Sciatic nerve (tissue), 2 donors: Measurements from ENCODE around the gene KMT2A. TPM values are rescaled to one million over a fixed set of nuclear protein-coding genes. Genes with fewer than 3 reads are reported as not detected.

Experiments used
- ATAC-seq: fragments of 200-7000 bp; cut with Tn5 transposase; one replicate; pipeline ENCODE4 v1.9.1; 2020; ENCODE audit warnings: mild to moderate bottlenecking, moderate library complexity
- DNase-seq: peaks from one replicate; pipeline ENCODE4 v3.0.0-alpha.2; 2020; ENCODE audit warnings: low spot score
- intact Hi-C: fragments of 100-400 bp; cut with DNase I; formaldehyde crosslinking; loops from one replicate; pipeline ENCODE4 v1.14.2; 2022
- total RNA-seq: library from RNA; stranded (reverse); fragmentation: NEBNext Ultra II Directional; extraction: Animal tissue kit (Norgen Biotek cat#: 25700); gene quantifications from one replicate; pipeline ENCODE4 v1.2.1, GENCODE V29; 2021
- donor health status: DM: no; HTN: no; CAD: no.
- donor health status: DM: no; HTN: no; CAD: no.

The KMT2A gene
- total RNA-seq, 1 donor from 2014 or later = 132 TPM

DNA sequence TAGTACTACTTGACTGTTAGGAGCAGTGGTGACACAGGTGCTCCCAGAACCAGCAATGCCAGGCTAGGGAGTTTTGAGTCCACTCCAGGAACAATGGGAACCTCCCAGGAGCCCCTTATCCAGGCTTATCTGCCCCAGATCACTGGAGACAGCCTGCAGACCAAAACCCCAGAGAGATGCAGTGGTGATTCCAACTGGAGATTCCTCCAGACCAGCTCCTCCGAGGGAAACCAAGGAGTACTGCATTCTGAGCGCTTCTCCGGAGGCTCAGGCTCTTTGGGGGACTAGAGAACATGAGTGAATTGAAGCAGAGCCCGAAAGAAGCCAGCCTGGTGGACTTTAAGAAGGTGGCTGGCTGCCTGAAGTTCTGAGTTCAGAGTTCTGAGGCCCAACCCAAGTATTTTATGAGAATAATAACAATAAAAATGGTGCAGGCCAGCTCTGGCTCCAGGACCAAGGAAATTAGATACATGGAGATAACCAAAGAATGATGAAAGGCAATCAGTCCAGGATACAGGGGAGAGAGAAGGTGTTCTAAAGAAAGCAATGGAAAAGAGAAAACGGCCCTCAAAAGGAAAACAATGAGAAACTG is 93.4 kb downstream of the KMT2A start:
- ATAC-seq (no peak), DNase-seq (no peak)
- intact Hi-C loops = no loop called here

DNA sequence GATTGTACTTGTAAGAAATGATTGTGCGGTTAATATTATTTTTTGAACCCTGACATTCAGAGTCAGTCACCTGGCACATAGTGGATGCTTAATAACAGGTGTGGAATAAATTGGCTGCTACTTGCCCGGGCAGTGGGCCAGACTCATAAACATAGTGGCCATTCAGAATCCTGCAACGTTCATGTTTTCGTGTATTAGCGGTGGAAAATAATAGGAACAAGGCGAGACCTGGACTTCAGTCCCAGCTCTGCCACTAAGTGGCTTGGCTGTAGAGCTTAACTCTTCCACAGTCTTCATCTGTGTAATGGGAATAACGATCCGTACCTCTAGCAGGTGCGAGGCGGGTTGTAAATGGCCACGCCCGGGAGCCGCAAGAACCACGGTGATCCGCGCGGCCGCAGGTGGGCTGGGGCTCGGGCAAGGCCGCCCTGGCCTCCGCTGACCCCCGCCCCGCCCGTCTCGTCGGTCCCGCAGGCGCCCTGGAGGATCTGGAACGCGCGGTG is 93.9 kb downstream of the KMT2A start:
- no peak for DNase-seq
- intact Hi-C loops = no loop called here
- no peak for ATAC-seq

DNA sequence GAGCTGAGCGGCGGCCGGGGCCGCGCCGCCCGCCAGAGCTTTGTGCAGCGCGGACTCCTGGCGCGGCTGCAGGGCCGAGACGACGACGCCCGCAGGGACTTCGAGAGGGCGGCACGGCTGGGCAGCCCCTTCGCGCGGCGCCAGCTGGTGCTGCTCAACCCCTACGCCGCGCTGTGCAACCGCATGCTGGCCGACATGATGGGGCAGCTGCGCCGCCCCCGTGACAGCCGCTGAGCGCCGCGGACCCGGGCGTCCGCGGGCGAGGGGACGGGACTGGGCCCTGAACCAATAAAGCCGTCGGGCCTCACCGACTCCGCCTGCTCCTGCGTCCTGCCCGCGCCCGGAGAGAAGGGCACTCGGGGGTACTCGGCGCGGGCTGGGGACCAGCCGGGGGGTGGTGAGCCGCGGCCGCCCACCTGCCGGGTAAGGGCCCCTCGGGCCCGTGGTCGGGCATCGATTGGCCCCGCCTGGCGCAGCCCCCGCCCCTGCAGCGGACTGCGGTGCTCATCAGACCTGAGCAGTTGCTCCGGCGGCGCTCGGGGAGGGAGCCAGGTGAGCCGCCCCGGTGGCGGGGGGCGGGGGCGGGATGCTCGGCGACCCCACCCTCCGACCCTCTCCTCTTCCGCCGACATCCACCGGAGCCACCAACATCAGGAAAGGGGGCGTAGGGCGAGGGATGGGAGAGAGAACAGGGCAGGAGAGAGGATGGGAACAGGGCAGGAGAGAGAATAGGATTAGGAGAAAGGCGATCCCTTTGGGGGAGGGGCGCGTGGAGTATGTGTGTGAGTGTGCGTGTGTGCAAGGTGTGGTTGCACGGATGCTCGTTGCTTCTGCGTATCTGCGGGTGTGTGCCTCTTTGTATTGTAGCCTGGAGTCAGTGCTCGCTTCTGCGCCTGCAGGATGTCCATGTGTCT is 94.6 kb downstream of the KMT2A start, which contains the start of gene TMEM25:
TMEM25 (plus strand) TSS at position 510 of the 914 bp plus-strand sequence. CDS start 610 bp downstream, outside the sequence.
- intact Hi-C loops = no loop called here
- ATAC-seq = peak; percentile 73
- no peak for DNase-seq

DNA sequence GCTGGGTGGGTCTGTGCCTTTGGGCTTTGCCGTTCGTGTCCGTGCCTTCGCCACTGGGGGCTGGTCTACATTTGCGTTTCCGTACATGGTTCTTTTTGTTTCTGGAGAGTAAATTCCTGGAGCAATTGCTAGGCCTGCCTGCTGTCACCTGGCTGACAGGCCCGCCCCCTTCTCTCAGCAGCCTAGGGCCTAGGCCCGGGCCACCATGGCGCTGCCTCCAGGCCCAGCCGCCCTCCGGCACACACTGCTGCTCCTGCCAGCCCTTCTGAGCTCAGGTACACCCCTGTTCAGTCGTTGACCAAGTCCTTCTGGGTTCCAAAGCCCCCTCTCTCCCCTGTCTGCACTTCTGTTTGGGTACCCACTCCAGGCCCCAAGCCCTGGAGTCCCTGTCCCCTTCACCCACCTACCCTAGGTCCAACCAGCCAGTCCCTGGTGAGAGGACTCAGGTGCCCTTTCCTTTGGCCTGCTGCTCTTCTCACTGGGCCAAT is 95.3 kb downstream of the KMT2A start:
- ATAC-seq (peak; percentile 8), DNase-seq (no peak)
- intact Hi-C loops = no loop called here

DNA sequence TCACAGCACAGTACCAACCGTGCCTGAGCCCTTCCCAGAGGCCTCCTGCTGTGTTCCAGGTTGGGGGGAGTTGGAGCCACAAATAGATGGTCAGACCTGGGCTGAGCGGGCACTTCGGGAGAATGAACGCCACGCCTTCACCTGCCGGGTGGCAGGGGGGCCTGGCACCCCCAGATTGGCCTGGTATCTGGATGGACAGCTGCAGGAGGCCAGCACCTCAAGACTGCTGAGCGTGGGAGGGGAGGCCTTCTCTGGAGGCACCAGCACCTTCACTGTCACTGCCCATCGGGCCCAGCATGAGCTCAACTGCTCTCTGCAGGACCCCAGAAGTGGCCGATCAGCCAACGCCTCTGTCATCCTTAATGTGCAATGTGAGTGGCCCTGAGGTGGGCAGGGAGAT is 95.8 kb downstream of the KMT2A start:
- DNase-seq (no peak), ATAC-seq (no peak)
- intact Hi-C loops = no loop called here

DNA sequence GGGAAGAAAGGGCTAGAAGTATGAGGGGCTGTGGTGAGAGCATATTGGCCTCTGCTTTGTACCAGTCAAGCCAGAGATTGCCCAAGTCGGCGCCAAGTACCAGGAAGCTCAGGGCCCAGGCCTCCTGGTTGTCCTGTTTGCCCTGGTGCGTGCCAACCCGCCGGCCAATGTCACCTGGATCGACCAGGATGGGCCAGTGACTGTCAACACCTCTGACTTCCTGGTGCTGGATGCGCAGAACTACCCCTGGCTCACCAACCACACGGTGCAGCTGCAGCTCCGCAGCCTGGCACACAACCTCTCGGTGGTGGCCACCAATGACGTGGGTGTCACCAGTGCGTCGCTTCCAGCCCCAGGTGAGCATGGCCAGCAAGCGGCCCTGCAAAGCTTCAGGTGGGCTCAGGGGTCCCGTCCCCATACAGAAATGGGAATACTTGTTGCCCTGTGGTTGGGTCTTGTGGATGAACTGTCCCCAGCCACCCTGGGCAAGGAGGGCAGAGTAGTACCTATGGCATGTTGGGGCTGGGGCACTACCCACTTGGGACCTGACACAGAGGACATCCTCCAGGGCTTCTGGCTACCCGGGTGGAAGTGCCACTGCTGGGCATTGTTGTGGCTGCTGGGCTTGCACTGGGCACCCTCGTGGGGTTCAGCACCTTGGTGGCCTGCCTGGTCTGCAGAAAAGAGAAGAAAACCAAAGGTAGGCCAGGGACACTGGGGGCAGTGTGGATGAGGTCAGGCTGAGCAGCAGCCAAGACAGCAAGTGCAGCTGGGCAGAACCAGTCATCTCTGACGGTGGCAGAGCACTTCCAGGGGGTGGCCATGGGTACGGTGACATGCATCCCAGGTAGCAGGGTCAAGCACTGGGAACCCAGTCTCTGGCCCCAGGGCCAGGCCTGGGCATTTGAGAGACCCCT is 96.8 kb downstream of the KMT2A start:
- intact Hi-C loops = no loop called here
- no peak for DNase-seq
- no peak for ATAC-seq

DNA sequence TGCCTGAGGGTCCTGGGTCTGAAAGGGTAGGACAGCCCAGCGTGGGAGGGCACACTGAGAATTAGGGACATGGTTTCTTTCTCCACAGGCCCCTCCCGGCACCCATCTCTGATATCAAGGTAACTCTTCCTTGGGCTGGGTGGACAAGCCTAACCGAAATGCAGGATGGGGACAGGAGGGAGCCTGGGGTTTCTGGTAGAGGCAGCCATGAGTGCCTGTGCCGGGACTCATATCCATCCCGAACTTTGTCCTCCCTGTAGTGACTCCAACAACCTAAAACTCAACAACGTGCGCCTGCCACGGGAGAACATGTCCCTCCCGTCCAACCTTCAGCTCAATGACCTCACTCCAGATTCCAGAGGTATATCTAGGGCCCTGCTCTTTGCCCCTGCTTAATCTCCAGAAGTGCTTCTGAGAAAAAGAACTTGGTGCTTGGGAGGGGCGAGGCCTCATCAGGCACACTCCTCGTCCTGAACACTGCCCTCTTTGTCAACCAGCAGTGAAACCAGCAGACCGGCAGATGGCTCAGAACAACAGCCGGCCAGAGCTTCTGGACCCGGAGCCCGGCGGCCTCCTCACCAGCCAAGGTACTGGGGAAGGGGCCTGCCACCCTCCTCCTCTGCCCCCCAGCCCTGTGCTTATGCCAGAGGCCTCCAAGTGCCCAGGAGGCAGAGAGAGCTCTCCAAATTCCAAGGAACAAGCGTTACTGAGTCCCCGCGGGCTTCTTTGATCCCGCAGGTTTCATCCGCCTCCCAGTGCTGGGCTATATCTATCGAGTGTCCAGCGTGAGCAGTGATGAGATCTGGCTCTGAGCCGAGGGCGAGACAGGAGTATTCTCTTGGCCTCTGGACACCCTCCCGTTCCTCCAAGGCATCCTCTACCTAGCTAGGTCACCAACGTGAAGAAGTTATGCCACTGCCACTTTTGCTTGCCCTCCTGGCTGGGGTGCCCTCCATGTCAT is 97.8 kb downstream of the KMT2A start:
- peak; percentile 48 for ATAC-seq
- no peak for DNase-seq

DNA sequence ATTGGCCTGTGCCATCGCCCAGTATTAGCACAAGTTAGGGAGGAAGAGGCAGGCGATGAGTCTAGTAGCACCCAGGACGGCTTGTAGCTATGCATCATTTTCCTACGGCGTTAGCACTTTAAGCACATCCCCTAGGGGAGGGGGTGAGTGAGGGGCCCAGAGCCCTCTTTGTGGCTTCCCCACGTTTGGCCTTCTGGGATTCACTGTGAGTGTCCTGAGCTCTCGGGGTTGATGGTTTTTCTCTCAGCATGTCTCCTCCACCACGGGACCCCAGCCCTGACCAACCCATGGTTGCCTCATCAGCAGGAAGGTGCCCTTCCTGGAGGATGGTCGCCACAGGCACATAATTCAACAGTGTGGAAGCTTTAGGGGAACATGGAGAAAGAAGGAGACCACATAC is 99.0 kb downstream of the KMT2A start:
- ATAC-seq = no peak
- DNase-seq = no peak
- intact Hi-C loops = no loop called here

More for the DNA sequence above, 97.8 kb downstream of the KMT2A start:
- intact Hi-C loops = no loop called here

DNA sequence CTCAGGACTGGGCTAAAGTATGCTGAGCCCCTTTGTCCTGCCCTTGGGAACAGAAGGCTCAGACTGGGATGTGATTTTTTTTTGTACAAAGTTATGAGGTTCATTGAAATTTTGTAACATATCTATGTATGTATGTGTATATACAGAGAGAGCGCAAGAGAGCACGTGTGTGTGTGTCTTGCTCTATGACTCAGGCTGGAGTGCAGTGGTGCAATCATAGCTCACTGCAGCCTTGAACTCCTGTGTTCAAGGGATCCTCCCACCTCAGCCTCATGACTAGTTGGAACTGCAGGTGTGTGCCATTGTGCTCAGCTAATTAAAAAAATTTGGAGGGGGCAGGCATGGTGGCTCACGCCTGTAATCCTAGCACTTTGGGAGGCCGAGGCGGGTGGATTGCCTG is 100.4 kb downstream of the KMT2A start:
- ATAC-seq (no peak), DNase-seq (no peak)
- intact Hi-C loops = no loop called here

DNA sequence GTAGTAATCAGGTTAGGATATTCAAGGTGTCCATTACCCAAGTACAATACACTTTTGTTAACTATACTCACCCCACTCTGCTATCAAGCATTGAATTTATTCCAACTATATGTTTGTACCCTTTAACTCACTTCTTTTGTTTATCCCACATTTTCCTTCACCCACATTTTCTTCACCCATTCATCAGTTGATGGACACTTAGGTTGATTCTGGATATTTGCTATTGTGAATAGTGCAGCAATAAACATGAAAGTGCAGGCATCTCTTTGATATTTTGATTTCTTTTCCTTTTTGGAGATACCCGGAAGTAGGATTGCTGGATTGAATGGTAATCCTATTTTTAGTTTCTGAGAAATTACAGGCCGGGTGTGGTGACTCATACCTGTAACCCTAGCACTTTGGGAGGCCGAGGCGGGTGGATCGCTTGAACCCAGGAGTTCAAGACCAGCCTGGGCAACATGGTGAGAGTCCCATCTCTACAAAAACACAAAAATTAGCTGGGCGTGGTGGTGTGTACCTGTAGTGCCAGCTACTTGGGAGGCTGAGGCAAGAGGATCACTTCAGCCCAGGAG is 101.2 kb downstream of the KMT2A start:
- intact Hi-C loops = no loop called here
- DNase-seq (no peak), ATAC-seq (no peak)

DNA sequence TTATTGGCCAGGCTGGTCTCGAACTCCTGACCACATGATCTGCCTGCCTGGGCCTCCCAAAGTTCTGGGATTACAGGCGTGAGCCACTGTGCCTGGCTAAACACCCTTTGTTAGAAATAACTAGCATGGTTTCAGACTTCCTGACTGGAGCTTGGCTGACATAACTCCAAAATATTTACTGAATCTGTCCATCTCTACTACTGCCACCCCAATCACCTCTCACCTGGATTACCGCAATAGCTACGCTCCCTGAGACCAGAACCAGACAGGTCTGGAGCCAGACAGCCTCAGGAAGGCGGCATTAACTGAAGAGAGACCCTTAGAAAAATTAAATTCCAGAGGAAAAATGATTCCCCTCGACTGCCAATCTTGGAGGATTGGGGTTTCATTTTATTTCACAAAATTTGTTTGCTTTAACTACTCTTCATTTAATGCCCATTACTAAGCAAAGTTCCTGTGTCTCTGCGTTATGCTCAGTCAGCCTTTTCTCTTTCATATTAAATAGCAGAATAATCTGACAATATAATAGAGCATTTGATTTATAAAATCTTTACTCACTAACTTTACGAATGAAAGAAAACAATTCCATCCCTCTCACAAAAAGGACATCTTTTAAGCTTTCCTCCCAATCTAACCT is 107.8 kb downstream of the KMT2A start:
- intact Hi-C loops = no loop called here
- no peak for ATAC-seq
- no peak for DNase-seq

DNA sequence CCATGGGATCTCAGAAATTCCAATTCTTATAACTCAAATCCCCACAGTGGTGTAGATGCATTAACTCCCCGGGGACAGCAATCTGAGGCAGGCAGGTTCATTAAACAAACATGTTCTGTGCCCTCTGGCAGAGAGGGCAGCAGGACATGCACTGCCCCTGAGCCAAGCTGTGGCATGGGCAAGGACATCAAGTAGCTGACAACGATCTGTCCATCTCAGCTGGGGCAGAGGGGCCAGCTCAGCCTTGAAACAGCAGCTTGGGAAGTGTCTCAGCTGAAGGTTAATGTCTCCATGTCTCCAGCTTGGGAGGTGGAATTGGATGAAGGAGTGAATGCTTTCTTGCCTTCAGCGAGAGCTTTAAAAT is 108.3 kb downstream of the KMT2A start:
- intact Hi-C loops = no loop called here
- no peak for DNase-seq
- ATAC-seq = no peak

DNA sequence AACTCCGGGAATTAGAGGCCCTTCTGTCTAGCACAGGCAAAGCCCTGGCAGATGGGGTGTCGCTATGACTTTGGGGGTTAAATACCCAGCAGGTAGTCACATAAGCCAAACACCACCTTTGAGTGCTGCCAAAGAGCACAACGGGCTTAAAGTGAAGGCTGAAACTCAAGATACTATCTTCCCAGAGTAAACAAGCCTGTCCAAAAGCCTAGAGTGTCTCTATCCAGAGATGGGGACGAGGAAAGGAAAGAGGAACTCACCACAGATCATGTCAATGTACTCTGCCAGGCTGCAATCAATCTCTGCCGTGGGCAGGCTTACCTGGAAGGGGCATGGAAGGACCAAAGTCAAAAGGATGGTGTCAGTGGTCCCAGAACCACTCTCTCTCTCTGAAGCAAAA is 109.2 kb downstream of the KMT2A start:
- ATAC-seq = no peak
- DNase-seq = no peak

DNA sequence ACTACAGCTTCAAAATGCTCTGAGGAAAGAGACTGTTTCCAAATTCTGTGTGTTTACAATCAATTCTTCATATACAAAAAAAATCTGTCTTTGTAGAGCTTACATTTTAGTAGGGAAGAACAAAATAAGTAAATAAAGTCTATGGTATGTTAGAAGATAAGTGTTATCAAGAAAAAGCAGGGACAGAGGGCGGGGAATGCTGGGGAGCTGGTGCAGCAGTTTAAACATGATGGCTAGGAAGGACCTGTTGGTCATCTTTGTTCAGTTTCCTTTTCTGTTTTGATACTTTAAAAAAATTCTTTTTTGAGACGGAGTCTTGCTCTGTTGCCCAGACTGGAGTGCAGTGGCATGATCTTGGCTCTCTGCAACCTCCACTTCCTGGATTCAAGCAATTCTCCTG is 110.8 kb downstream of the KMT2A start:
- intact Hi-C loops = no loop called here
- DNase-seq = no peak
- ATAC-seq = no peak

More for the DNA sequence above, 109.2 kb downstream of the KMT2A start:
- intact Hi-C loops = no loop called here

DNA sequence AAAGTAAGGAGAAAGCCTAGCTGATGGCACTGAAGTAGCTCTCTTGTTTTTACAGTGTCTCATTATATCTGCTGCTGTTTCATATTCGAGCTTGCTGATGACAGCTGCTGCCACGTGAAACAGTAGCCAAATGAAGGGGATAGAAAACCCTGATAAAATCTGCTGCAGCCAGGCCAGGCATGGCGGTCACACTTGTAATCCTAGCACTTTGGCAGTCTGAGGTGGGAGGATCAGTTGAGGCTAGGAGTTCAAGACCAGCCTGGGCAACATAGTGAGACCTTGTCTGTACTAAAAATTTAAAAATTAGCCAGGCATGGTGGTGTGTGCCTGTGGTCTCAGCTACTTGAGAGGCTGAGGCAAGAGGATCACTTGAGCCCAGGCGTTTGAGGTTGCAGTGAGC is 116.0 kb downstream of the KMT2A start:
- DNase-seq = no peak

DNA sequence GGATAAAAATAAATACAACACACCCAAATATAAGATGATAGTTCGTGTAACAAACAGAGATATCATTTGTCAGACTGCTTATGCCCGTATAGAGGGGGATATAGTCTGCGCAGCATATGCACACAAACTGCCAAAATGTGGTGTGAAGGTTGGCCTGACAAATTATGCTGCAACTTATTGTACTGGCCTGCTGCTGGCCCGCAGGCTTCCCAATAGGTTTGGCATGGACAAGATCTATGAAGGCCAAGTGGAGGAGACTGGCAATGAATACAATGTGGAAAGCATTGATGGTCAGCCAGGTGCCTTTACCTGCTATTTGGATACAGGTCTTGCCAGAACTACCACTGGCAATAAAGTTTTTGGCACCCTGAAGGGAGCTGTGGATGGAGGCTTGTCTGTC is 124.5 kb downstream of the KMT2A start:
- no peak for ATAC-seq
- no peak for DNase-seq
- intact Hi-C loops = no loop called here

More for the DNA sequence above, 116.0 kb downstream of the KMT2A start:
- intact Hi-C loops = no loop called here
- ATAC-seq = no peak

DNA sequence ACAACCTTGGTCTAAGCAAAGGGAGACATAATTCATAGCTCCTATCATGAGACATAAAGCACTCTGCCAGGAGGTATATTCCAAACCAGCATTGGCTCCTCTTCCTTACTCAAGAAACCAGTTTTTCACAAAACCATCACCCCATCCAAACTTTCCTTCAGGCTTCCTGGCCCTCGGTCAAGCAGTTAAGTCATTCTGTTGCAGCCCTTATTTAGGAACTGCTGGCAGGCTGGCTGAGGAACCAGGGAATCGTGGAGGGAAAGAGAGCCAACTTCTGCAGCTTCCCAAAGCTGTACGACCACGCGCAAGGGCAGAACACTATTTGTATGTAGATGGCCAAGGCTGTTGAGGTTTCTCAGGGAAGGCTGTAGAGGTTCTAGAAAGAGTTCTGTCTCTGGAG is 128.8 kb downstream of the KMT2A start:
- ATAC-seq = peak; percentile 42
- intact Hi-C loops = no loop called here
- DNase-seq = no peak
